GM12878 (cell line): ENCODE measurements around the gene PROKR1. TPM values are rescaled to one million over a fixed set of nuclear protein-coding genes. Genes with fewer than 3 reads are reported as not detected.

Experiments
- ATAC-seq: fragments of 200-7000 bp; cut with Tn5 transposase; 3 replicates; pipeline ENCODE4 v1.9.1; 2020; ENCODE audit warnings: mild to moderate bottlenecking, moderate library complexity
- BruUV-seq: library from RNA; stranded (reverse); fragments of 400-500 nt; replicated peaks from 2 replicates; lab custom pipeline; 2021; lab: Mats Ljungman, UMichigan
- CTCF ChIA-PET: fragments of 300-600 bp; sonication (Branson Sonifier 250); formaldehyde crosslinking; extraction: SDS; loops from one replicate; lab custom pipeline; 2021; ENCODE audit warnings: inconsistent platforms; lab: Yijun Ruan, JAX
- POLR2A ChIA-PET: fragments of 350-600 bp; formaldehyde crosslinking; extraction: SDS; loops from one replicate; lab custom pipeline; 2021; ENCODE audit warnings: inconsistent platforms; lab: Charles Lee
- RAD21 ChIA-PET: fragments of 300-600 bp; sonication (Branson Sonifier 250); formaldehyde crosslinking; loops from one replicate; lab custom pipeline; 2023; ENCODE audit warnings: antibody characterized with exemption; ENCODE audit not compliant: unreplicated experiment; lab: Charles Lee
- SMC1A ChIA-PET: fragments of 300-600 bp; sonication (Branson Sonifier 250); formaldehyde crosslinking; loops from one replicate; lab custom pipeline; 2023; ENCODE audit not compliant: unreplicated experiment, uncharacterized antibody; lab: Charles Lee
- DNase-seq: peaks from one replicate; pipeline ENCODE4 v3.0.0-alpha.2; 2011; ENCODE audit warnings: low read depth, low spot score
- FAIRE-seq: peaks from 3 replicates; lab custom pipeline; 2011; peaks lifted over from hg19 to GRCh38; lab: Jason Lieb, UNC
- H2AFZ ChIP-seq: 2 replicates; pipeline ENCODE4 v1.6.0; 2011; ENCODE audit warnings: low read depth, low read length, control low read depth; ENCODE audit not compliant: control insufficient read depth
- H3K27ac ChIP-seq: 2 replicates; pipeline ENCODE4 v1.5.1; 2011; ENCODE audit warnings: control low read depth; ENCODE audit not compliant: control insufficient read depth, insufficient read depth
- H3K27me3 ChIP-seq, 2 experiments: replicated peaks in 1 of 2; 2 replicates each; pipeline versions ENCODE4 v1.6.0 to v1.6.1; 2011; ENCODE audit warnings: low read length in 1 of 2; ENCODE audit not compliant: control insufficient read depth in 2 of 2, insufficient read depth in 2 of 2
- H3K36me3 ChIP-seq, 2 experiments: 2 replicates each; pipeline ENCODE4 v1.5.1; 2011; ENCODE audit warnings: low read length in 1 of 2; ENCODE audit not compliant: control insufficient read depth in 2 of 2, insufficient read depth in 2 of 2
- H3K4me1 ChIP-seq: 2 replicates; pipeline ENCODE4 v1.6.1; 2011; ENCODE audit warnings: mild to moderate bottlenecking, low read length, moderate library complexity, mixed read lengths; ENCODE audit not compliant: control insufficient read depth, insufficient read depth
- H3K4me2 ChIP-seq: 2 replicates; pipeline ENCODE4 v1.6.0; 2011; ENCODE audit warnings: control low read depth; ENCODE audit not compliant: control insufficient read depth, insufficient read depth
- H3K4me3 ChIP-seq: fragments of 200-600 bp; sonication (generic); 2 replicates; pipeline ENCODE4 v1.5.1; 2016
- H3K79me2 ChIP-seq: 2 replicates; pipeline ENCODE4 v1.6.0; 2011; ENCODE audit warnings: low read length; ENCODE audit not compliant: control insufficient read depth, insufficient read depth
- H3K9ac ChIP-seq: 2 replicates; pipeline ENCODE4 v1.8.0; 2011; ENCODE audit warnings: low read length, control low read depth, mixed read lengths; ENCODE audit not compliant: control insufficient read depth, insufficient read depth
- H3K9me3 ChIP-seq: replicated peaks from 3 replicates; pipeline ENCODE4 v1.5.1; 2011; ENCODE audit warnings: mild to moderate bottlenecking, low read length; ENCODE audit not compliant: control insufficient read depth, insufficient read depth
- H4K20me1 ChIP-seq: 2 replicates; pipeline ENCODE4 v1.6.0; 2011; ENCODE audit not compliant: control insufficient read depth, insufficient read depth
- CEBPB ChIP-seq, 2 experiments: fragments of 150-350 bp in 1 of 2; IDR thresholded peaks; 2 replicates each; pipeline ENCODE4 v1.6.1; 2012 to 2014; ENCODE audit warnings: low read depth in 2 of 2, low read length in 2 of 2, borderline replicate concordance in 1 of 2, inconsistent platforms in 1 of 2
- CHD2 ChIP-seq: IDR thresholded peaks from 2 replicates; pipeline ENCODE4 v1.6.1; 2011; ENCODE audit warnings: low read depth, low read length, improper control_type of control experiment, borderline replicate concordance
- CHD4 ChIP-seq: fragments of 200-600 bp; sonication (generic); IDR thresholded peaks from 2 replicates; pipeline ENCODE4 v1.6.1; 2016; ENCODE audit warnings: mild to moderate bottlenecking
- E4F1 ChIP-seq: fragments of 450-650 bp; IDR thresholded peaks from 2 replicates; pipeline ENCODE4 v1.6.1; 2018; ENCODE audit warnings: borderline replicate concordance, mild to moderate bottlenecking; ENCODE audit not compliant: partially characterized antibody
- EZH2 ChIP-seq: IDR thresholded peaks from 2 replicates; pipeline ENCODE4 v1.6.1; 2012; ENCODE audit warnings: low read depth, mild to moderate bottlenecking, control low read depth, inconsistent platforms, low read length, borderline replicate concordance; ENCODE audit not compliant: control insufficient read depth
- JUNB ChIP-seq: IDR thresholded peaks from 2 replicates; pipeline ENCODE4 v1.6.1; 2016; ENCODE audit warnings: antibody characterized with exemption, mild to moderate bottlenecking
- NBN ChIP-seq: fragments of 450-650 bp; IDR thresholded peaks from 2 replicates; pipeline ENCODE4 v1.6.1; 2016
- NFIC ChIP-seq: IDR thresholded peaks from 2 replicates; pipeline ENCODE4 v1.6.1; 2012; ENCODE audit warnings: low read depth, mild to moderate bottlenecking, inconsistent platforms, low read length, moderate library complexity
- NFXL1 ChIP-seq: fragments of 450-650 bp; IDR thresholded peaks from 2 replicates; pipeline ENCODE4 v1.6.1; 2017; ENCODE audit warnings: antibody characterized with exemption, mild to moderate bottlenecking, borderline replicate concordance
- PRDM15 ChIP-seq: fragments of 450-650 bp; formaldehyde crosslinking; IDR thresholded peaks from 2 replicates; pipeline ENCODE4 v1.4.0; 2020; ENCODE audit warnings: mild to moderate bottlenecking, moderate library complexity
- RBBP5 ChIP-seq: fragments of 200-600 bp; sonication (generic); conservative IDR thresholded peaks from 2 replicates; pipeline ENCODE4 v1.6.1; 2016
- RUNX3 ChIP-seq: IDR thresholded peaks from 2 replicates; pipeline ENCODE4 v1.6.1; 2012; ENCODE audit warnings: low read length, inconsistent platforms
- SUZ12 ChIP-seq: fragments of 200-600 bp; sonication (generic); IDR thresholded peaks from one replicate; pipeline ENCODE4 v1.6.1; 2018; ENCODE audit warnings: antibody characterized with exemption, mild to moderate bottlenecking; ENCODE audit not compliant: unreplicated experiment
- ZBTB11 ChIP-seq: fragments of 450-650 bp; formaldehyde crosslinking; IDR thresholded peaks from 2 replicates; pipeline ENCODE4 v1.5.0; 2022; ENCODE audit warnings: mild to moderate bottlenecking, missing genetic modification characterization
- in situ Hi-C: fragments of 300-500 bp; cut with MboI; formaldehyde crosslinking; loops from 9 replicates; pipeline ENCODE4 v1.14.3; 2018; ENCODE audit warnings: mixed read lengths
- intact Hi-C: fragments of 100-400 bp; cut with micrococcal nuclease; formaldehyde crosslinking; loops from one replicate; pipeline ENCODE4 v1.14.2; 2022; ENCODE audit not compliant: unreplicated experiment
- polyA plus RNA-seq, 11 experiments: library from polyadenylated mRNA; depleted of rRNA in 4 of 11; unstranded in 6 of 11; stranded (reverse) in 5 of 11; fragments of >200 nt; fragmentation: Nextera tagmentation in 4 of 11; fragmentation: Illumina TruSeq in 1 of 11; extraction: Ambion mirVana in 4 of 11; extraction: Trizol in 1 of 11; gene quantifications; 1 replicate in 1 of 11; 2 replicates in 10 of 11; pipeline versions ENCODE4 v1.2.1 to v1.2.3, GENCODE V29; 2011 to 2016; ENCODE audit warnings: inconsistent platforms in 2 of 11, missing spikeins in 2 of 11, low read depth in 1 of 11
- total RNA-seq, 4 experiments: library from RNA; depleted of rRNA in 3 of 4; stranded (reverse); fragments of >200 nt in 3 of 4; fragmentation: Illumina TruSeq in 1 of 4; extraction: Trizol in 1 of 4; gene quantifications; 2 replicates each; pipeline versions ENCODE4 v1.2.1 to v1.2.3, GENCODE V29; 2013 to 2021

Gene PROKR1
- total and polyA plus RNA-seq, 10 of the 15 experiments (the other 5 are each of a cell fraction or from before 2014, with no cell fraction given), result 0.01 to 0.02 TPM; not detected in 8

- TF ChIP-seq ZBTB11 (CRISPR knock-in tag), result no peak
- TF ChIP-seq RUNX3, result no peak
- no peak for TF ChIP-seq RBBP5
Observed at GRCh38 chr2:68643874-68644485, 601 bp downstream of the PROKR1 start (continued).

- peak; percentile 38 for FAIRE-seq
- Histone ChIP-seq H3K4me2 (no peak overlapping the region), H3K79me2 (no peaks in the 10 kb centered on the region), H3K9me3 (no peaks in the 10 kb centered on the region; the same call in 1 of the 3 replicates), H3K36me3 (no peaks in the 10 kb centered on the region), H3K4me3 (no peak overlapping the region), H3K27me3 (peaks cover 5 to 23% of the 10 kb centered on the region in 2 experiments), H3K27ac (no peak overlapping the region), H3K9ac (no peak overlapping the region), H4K20me1 (no peaks in the 10 kb centered on the region), H3K4me1 (no peaks in the 10 kb centered on the region), H2AFZ (no peak overlapping the region)
- intact Hi-C loops, result no loop called here
- no peak for ATAC-seq
- ChIA-PET POLR2A (no interaction called here), CTCF (interaction anchor here (1.6 kb wide), 1 partner anchor 50 kb away, joined by 5 read pairs; no protein-coding TSS in a partner anchor), RAD21 (no interaction called here), SMC1A (no interaction called here)
- no peak for DNase-seq
- in situ Hi-C loops, result no loop called here
- no TSS peak for BruUV-seq
- TF ChIP-seq CHD2 (no peak), PRDM15 (no peak), NFIC (no peak), E4F1 (no peak), CHD4 (no peak), NBN (no peak), JUNB (no peak), EZH2 (no peak), SUZ12 (no peak), NFXL1 (no peak), CEBPB (IDR thresholded peaks at IDR 0.05; ENCODE audit: borderline replicate concordance in 1 of 2, low read depth in 2 of 2, low read length in 2 of 2) (no peak)
Observed at GRCh38 chr2:68645523-68645922, 2.1 kb downstream of the PROKR1 start.
